ENCODE measurements around the gene CNTNAP2.

DNA sequence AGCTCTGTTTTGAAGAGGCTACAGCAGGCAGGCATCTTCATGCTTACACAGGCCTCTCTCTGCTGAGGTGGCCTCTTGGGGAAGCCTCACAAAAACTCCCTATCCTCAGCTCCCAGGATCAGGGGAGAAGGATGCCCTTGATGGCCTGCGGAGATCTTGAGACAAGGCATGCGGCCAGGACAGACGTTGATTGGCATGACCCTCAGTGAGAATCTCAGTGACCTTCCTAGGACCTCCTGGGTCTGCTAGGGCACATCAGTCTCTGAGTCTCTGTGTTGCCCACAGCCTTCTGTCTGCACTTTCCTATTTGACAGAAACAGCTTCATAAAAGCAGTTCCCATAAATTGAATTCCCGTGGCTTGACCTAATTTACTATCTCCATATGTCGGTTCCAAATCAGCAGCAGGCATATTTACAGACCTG lies 1468.2 kb downstream of the CNTNAP2 start:
- TF ChIP-seq, protein P1, sequence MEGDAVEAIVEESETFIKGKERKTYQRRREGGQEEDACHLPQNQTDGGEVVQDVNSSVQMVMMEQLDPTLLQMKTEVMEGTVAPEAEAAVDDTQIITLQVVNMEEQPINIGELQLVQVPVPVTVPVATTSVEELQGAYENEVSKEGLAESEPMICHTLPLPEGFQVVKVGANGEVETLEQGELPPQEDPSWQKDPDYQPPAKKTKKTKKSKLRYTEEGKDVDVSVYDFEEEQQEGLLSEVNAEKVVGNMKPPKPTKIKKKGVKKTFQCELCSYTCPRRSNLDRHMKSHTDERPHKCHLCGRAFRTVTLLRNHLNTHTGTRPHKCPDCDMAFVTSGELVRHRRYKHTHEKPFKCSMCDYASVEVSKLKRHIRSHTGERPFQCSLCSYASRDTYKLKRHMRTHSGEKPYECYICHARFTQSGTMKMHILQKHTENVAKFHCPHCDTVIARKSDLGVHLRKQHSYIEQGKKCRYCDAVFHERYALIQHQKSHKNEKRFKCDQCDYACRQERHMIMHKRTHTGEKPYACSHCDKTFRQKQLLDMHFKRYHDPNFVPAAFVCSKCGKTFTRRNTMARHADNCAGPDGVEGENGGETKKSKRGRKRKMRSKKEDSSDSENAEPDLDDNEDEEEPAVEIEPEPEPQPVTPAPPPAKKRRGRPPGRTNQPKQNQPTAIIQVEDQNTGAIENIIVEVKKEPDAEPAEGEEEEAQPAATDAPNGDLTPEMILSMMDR (conservative IDR thresholded peaks at IDR 0.05; ENCODE audit: low read depth, low read length), result no peak
- no peak for TF ChIP-seq EZH2 (IDR thresholded peaks at IDR 0.05; ENCODE audit: borderline replicate concordance, low read depth, low read length, poor library complexity, severe bottlenecking)
